ENCODE results near the gene SNX9.

SNX9 gene

DNA sequence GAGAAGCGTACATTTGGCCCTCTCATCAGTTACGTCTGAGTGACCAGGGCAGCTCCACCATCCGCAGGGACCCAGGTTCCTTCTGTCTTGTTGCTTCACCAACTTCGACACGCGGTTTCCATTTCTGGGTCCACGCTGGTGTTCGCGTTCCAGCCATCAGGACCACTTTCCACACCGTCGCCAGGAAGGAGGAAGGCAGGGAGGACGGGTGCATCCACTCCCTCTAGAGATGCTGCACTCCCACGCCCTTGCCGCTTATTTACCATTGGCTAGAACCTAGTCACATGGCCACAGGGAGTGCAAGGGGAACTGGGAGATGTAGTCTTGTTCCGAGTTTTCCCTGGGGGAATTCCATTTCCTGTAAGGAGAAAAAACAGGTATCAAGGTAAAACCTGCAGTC, 33.2 kb upstream of the SNX9 start:
- Histone ChIP-seq H2AFZ (ENCODE audit: low read length) (no peak overlapping the region), H3K79me2 (ENCODE audit: insufficient read depth, low read length) (no peaks in the 10 kb centered on the region), H3K4me1 (ENCODE audit: insufficient read depth, low read length, severe bottlenecking) (no peaks in the 10 kb centered on the region), H3K27ac (ENCODE audit: low read depth, low read length, poor library complexity, severe bottlenecking) (no peak overlapping the region), H3K27me3 (ENCODE audit: insufficient read depth, low read length) (no peaks in the 10 kb centered on the region), H4K20me1 (ENCODE audit: insufficient read depth, low read length) (no peaks in the 10 kb centered on the region), H3K36me3 (ENCODE audit: insufficient read depth, low read length) (no peaks in the 10 kb centered on the region), H3K9ac (ENCODE audit: low read length) (no peak overlapping the region), H3K9me3 (ENCODE audit: low read length) (no peaks in the 10 kb centered on the region), H3F3A (ENCODE audit: insufficient read depth, low read length) (no peaks in the 10 kb centered on the region), H3K4me3 (ENCODE audit: low read depth, low read length, poor library complexity, severe bottlenecking) (no peak overlapping the region), H3K9me2 (ENCODE audit: low read depth, low read length) (no peaks in the 10 kb centered on the region), H3K4me2 (ENCODE audit: low read length) (no peak overlapping the region)
- TF ChIP-seq EZH2 (IDR thresholded peaks at IDR 0.05; ENCODE audit: borderline replicate concordance, low read length), result no peak
- TF ChIP-seq, protein P1, sequence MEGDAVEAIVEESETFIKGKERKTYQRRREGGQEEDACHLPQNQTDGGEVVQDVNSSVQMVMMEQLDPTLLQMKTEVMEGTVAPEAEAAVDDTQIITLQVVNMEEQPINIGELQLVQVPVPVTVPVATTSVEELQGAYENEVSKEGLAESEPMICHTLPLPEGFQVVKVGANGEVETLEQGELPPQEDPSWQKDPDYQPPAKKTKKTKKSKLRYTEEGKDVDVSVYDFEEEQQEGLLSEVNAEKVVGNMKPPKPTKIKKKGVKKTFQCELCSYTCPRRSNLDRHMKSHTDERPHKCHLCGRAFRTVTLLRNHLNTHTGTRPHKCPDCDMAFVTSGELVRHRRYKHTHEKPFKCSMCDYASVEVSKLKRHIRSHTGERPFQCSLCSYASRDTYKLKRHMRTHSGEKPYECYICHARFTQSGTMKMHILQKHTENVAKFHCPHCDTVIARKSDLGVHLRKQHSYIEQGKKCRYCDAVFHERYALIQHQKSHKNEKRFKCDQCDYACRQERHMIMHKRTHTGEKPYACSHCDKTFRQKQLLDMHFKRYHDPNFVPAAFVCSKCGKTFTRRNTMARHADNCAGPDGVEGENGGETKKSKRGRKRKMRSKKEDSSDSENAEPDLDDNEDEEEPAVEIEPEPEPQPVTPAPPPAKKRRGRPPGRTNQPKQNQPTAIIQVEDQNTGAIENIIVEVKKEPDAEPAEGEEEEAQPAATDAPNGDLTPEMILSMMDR (IDR thresholded peaks at IDR 0.05; ENCODE audit: low read length), result no peak

DNA sequence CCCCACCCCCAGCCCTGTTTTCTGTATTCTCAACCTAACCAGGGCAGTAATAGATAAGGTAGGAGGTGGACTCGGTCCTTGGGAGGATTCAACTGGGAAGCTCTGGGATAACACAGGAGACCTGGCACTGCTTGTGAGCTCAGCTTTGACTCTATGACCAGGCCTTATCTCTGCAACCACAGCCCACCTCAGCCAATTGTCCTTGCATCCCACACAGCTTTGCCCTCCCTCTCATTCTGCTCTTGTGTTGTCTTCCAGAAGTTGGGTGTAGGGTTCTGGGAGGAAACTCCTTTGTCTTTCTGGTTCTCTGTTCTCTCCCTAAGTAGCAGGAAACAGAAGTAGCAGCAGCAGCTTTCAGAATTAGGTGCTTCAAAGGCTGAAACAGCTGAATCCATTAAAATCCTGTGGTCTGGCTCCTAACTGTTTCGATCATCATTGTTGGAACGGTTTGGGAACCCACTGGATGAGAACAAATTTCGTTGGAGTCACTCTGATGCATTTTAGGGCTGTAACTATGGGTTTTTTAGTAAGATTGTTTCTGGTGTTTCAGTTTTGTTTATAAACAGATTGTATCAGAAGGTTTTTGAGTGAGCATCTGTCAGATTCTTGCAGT, 32.4 kb upstream of the SNX9 start:
- H3K27ac ChIP-seq (ENCODE audit: low read depth, low read length, poor library complexity, severe bottlenecking), result no peak overlapping the region
- H3K4me1 ChIP-seq (ENCODE audit: insufficient read depth, low read length, severe bottlenecking), result no peaks in the 10 kb centered on the region
- H3K9ac ChIP-seq (ENCODE audit: low read length), result no peak overlapping the region
- H3K79me2 ChIP-seq (ENCODE audit: insufficient read depth, low read length), result no peaks in the 10 kb centered on the region
- no peaks in the 10 kb centered on the region for H4K20me1 ChIP-seq (ENCODE audit: insufficient read depth, low read length)
- no peak overlapping the region for H2AFZ ChIP-seq (ENCODE audit: low read length)
- TF ChIP-seq, protein P1 (IDR thresholded peaks at IDR 0.05; ENCODE audit: low read length), result no peak
- TF ChIP-seq EZH2 (IDR thresholded peaks at IDR 0.05; ENCODE audit: borderline replicate concordance, low read length), result no peak
- no peaks in the 10 kb centered on the region for H3K9me2 ChIP-seq (ENCODE audit: low read depth, low read length)
- H3K4me3 ChIP-seq (ENCODE audit: low read depth, low read length, poor library complexity, severe bottlenecking), result no peak overlapping the region
- no peak overlapping the region for H3K4me2 ChIP-seq (ENCODE audit: low read length)
- no peaks in the 10 kb centered on the region for H3F3A ChIP-seq (ENCODE audit: insufficient read depth, low read length)
- H3K36me3 ChIP-seq (ENCODE audit: insufficient read depth, low read length), result no peaks in the 10 kb centered on the region
- H3K27me3 ChIP-seq (ENCODE audit: insufficient read depth, low read length), result no peaks in the 10 kb centered on the region
- H3K9me3 ChIP-seq (ENCODE audit: low read length), result no peaks in the 10 kb centered on the region

DNA sequence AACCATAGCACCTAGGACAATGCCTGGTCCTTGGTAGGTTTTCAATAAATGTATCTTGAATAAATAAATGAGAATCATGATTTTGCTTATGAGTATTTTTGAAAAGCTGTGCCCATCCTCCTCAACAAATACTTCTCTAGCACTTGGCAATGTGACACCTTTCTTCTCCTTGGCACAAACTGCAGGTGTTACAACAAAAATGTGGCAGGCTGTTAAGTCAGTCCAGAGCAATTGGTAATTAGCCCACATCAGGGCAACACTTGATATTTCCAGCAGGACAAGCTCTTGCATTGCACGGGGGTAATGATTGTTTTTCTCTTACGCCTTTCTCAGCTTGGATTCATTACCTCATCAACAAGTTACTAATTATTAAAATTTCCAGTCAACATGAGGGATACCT, 31.6 kb upstream of the SNX9 start:
- Histone ChIP-seq H3K4me1 (ENCODE audit: insufficient read depth, low read length, severe bottlenecking) (no peaks in the 10 kb centered on the region), H3K27ac (ENCODE audit: low read depth, low read length, poor library complexity, severe bottlenecking) (no peak overlapping the region), H3K9me2 (ENCODE audit: low read depth, low read length) (no peaks in the 10 kb centered on the region), H3K27me3 (ENCODE audit: insufficient read depth, low read length) (no peaks in the 10 kb centered on the region), H3K9ac (ENCODE audit: low read length) (no peak overlapping the region), H3K36me3 (ENCODE audit: insufficient read depth, low read length) (no peaks in the 10 kb centered on the region), H3K4me3 (ENCODE audit: low read depth, low read length, poor library complexity, severe bottlenecking) (no peak overlapping the region), H4K20me1 (ENCODE audit: insufficient read depth, low read length) (no peaks in the 10 kb centered on the region), H3K79me2 (ENCODE audit: insufficient read depth, low read length) (no peaks in the 10 kb centered on the region), H2AFZ (ENCODE audit: low read length) (no peak overlapping the region), H3K9me3 (ENCODE audit: low read length) (no peaks in the 10 kb centered on the region), H3F3A (ENCODE audit: insufficient read depth, low read length) (no peaks in the 10 kb centered on the region), H3K4me2 (ENCODE audit: low read length) (no peak overlapping the region)
- no peak for TF ChIP-seq EZH2 (IDR thresholded peaks at IDR 0.05; ENCODE audit: borderline replicate concordance, low read length)
- TF ChIP-seq, protein P1 (IDR thresholded peaks at IDR 0.05; ENCODE audit: low read length), result no peak
